Measurements from ENCODE around the gene CRYBG2. TPM values are rescaled to one million over a fixed set of nuclear protein-coding genes. Genes with fewer than 3 reads are reported as not detected.

The CRYBG2 gene
- polyA plus RNA-seq, 1 donor (not counting 4 experiments of a cell fraction or from before 2014, with no cell fraction given) = 7.9 TPM

DNA sequence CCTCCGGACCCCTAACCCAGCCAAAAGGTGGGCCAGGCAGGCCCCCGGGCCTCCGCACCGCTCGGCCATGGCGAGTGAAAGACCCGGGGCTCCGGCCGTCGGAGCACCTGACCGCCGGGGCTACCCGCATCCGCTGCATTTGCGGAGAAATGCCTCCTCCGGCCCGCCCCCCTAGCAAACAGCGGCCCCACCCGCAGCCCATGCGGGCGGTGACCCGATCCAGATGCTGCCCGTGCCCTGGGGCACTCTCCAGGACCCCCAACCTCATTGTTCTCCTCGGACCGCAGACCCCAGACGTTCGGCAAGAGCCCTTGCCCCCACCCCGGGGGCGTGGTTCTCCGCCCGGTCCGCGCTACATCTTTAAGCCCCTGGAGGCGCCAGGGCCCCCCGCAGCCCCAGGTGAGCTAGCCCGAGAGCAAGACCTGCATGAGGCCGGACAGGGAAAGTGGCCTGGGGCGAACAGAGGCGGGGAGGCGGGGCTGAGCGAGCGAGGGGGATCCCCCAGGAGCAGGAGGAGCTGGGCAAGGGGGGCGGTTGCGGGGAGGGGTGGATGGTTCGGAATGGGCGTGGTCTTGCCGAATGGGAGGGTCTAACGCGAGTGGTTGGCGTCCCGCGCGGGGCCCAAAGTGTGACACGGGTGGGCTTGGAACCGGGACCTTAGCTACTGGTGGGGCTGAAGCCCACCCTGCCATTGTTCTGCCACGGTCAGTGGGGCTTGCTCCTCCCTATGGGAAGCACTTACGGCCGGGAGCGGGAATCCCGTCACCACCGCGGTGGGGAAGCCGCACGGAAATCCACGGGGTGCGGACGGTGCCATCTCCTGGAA is 6.3 kb upstream of the CRYBG2 start:
- H3K9me3 ChIP-seq (ENCODE audit: control insufficient read depth, low read depth, low read length) = no peaks in the 10 kb centered on the region
- H2AFZ ChIP-seq (ENCODE audit: control insufficient read depth, low read length) = no peak overlapping the region
- H4K20me1 ChIP-seq (ENCODE audit: control insufficient read depth, extremely low read depth, insufficient read depth, low read length) = no peaks in the 10 kb centered on the region
- H3K79me2 ChIP-seq (ENCODE audit: control insufficient read depth, insufficient read depth, low read length) = no peaks in the 10 kb centered on the region
- no peak overlapping the region for H3K27ac ChIP-seq (ENCODE audit: control insufficient read depth, insufficient read depth, low read length)
- H3K4me1 ChIP-seq (ENCODE audit: control insufficient read depth, extremely low read depth, insufficient read depth, low read length) = peaks cover 34% of the 10 kb centered on the region
- no peaks in the 10 kb centered on the region for H3K36me3 ChIP-seq (ENCODE audit: control insufficient read depth in 2 of 2, extremely low read depth in 1 of 2, insufficient read depth in 2 of 2, low read length in 2 of 2)
- H3K9me1 ChIP-seq (ENCODE audit: control insufficient read depth, extremely low read depth, insufficient read depth, low read length) = no peaks in the 10 kb centered on the region
- DNase-seq (ENCODE audit: low read depth, low spot score) (no peak), FAIRE-seq (no peak)
- TF ChIP-seq CTCF (optimal IDR thresholded peaks at IDR 0.05 in 1 of 3, IDR thresholded peaks at IDR 0.05 in 1 of 3, conservative IDR thresholded peaks at IDR 0.05 in 1 of 3; ENCODE audit: extremely low read depth in 1 of 3, insufficient read depth in 2 of 3, low read length in 3 of 3) (no peak), EZH2 (IDR thresholded peaks at IDR 0.05; ENCODE audit: low read length) (no peak)
- H3K4me3 ChIP-seq (ENCODE audit: control insufficient read depth in 2 of 3, extremely low read depth in 1 of 3, insufficient read depth in 2 of 3, low read depth in 1 of 3, low read length in 3 of 3) = no peak overlapping the region
- H3K9ac ChIP-seq (ENCODE audit: control insufficient read depth, extremely low read depth, insufficient read depth, low read length) = no peak overlapping the region
- H3K4me2 ChIP-seq (ENCODE audit: control insufficient read depth, extremely low read depth, insufficient read depth, low read depth, low read length) = peak overlapping the region; percentile 23
- dilution Hi-C loops (cut with MboI; ENCODE audit: extremely low pct_ligation_motif_present, low sequenced_read_pairs) = no loop called here
- H3K27me3 ChIP-seq (ENCODE audit: control insufficient read depth, extremely low read depth, insufficient read depth, low read length) = peaks cover 3% of the 10 kb centered on the region

DNA sequence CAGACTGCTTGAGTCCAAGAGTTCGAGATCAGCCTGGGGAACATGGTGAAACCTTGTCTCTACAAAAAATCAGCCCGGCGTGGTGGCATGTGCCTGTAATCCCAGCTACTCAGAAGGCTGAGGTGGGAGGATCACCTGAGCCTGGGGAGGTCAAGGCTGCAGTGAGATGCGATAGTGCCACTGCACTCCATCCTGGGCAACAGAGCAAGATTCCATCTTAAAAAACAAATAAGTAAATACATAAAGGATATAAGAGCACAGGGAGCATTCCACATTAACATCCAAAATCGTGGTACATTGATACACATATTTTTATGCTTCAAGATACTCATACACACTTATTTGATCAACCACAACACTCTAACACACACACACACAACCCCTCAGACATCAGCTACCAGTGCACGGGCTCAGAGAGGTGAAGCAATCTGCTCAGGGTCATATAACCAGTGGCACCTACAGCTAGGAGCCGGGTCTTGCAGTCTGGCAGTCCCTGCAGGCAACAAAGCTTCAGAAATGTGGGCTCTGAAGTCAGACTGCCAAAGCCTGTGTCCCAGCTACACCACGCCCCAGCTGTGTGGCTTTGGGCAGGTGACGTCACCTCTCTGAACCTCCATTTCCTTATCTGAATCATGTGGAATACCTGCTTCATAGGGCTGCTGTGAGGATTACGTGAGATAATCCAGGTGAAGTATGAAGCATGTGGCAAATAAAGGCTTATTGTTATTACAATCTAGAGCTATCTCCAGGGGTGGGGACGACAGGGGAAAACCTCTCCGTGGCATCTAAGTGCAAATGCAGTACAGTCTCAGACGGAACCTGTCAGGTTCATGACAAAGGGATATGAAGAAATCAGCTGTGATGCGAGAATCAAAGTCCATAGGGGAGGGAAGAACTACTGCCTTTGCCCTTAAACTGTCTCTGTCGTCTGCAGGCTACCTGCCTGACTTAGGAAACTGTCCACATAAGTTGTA is 4.8 kb upstream of the CRYBG2 start:
- no peaks in the 10 kb centered on the region for H3K79me2 ChIP-seq (ENCODE audit: control insufficient read depth, insufficient read depth, low read length)
- no peaks in the 10 kb centered on the region for H4K20me1 ChIP-seq (ENCODE audit: control insufficient read depth, extremely low read depth, insufficient read depth, low read length)
- peak overlapping the region; percentile 23 for H3K4me2 ChIP-seq (ENCODE audit: control insufficient read depth, extremely low read depth, insufficient read depth, low read depth, low read length)
- TF ChIP-seq EZH2 (IDR thresholded peaks at IDR 0.05; ENCODE audit: low read length) = no peak
- peak in 2 of 3 experiments; percentile 5 to 24 for TF ChIP-seq CTCF (optimal IDR thresholded peaks at IDR 0.05 in 1 of 3, IDR thresholded peaks at IDR 0.05 in 1 of 3, conservative IDR thresholded peaks at IDR 0.05 in 1 of 3; ENCODE audit: extremely low read depth in 1 of 3, insufficient read depth in 2 of 3, low read length in 3 of 3)
- FAIRE-seq (peak; percentile 94), DNase-seq (ENCODE audit: low read depth, low spot score) (peak; percentile 83)
- no peaks in the 10 kb centered on the region for H3K9me3 ChIP-seq (ENCODE audit: control insufficient read depth, low read depth, low read length)
- peaks cover 43% of the 10 kb centered on the region for H3K4me1 ChIP-seq (ENCODE audit: control insufficient read depth, extremely low read depth, insufficient read depth, low read length)
- peak overlapping the region; percentile 38 for H3K27ac ChIP-seq (ENCODE audit: control insufficient read depth, insufficient read depth, low read length)
- peaks cover 3% of the 10 kb centered on the region for H3K27me3 ChIP-seq (ENCODE audit: control insufficient read depth, extremely low read depth, insufficient read depth, low read length)
- H3K9me1 ChIP-seq (ENCODE audit: control insufficient read depth, extremely low read depth, insufficient read depth, low read length) = no peaks in the 10 kb centered on the region
- dilution Hi-C loops (cut with MboI; ENCODE audit: extremely low pct_ligation_motif_present, low sequenced_read_pairs) = no loop called here
- H3K9ac ChIP-seq (ENCODE audit: control insufficient read depth, extremely low read depth, insufficient read depth, low read length) = peak overlapping the region; percentile 5
- H3K4me3 ChIP-seq (ENCODE audit: control insufficient read depth in 2 of 3, extremely low read depth in 1 of 3, insufficient read depth in 2 of 3, low read depth in 1 of 3, low read length in 3 of 3) = no peak overlapping the region
- no peaks in the 10 kb centered on the region for H3K36me3 ChIP-seq (ENCODE audit: control insufficient read depth in 2 of 2, extremely low read depth in 1 of 2, insufficient read depth in 2 of 2, low read length in 2 of 2)
- no peak overlapping the region for H2AFZ ChIP-seq (ENCODE audit: control insufficient read depth, low read length)
